Smooth muscle cell (in vitro differentiated cells): ENCODE data around the gene IFITM10. TPM values are rescaled to one million over a fixed set of nuclear protein-coding genes. Genes with fewer than 3 reads are reported as not detected.

ENCODE experiments used
- DNase-seq: peaks from one replicate; lab custom pipeline; 2025; ENCODE audit not compliant: unreplicated experiment; lab: John Stamatoyannopoulos, UW
- H2AFZ ChIP-seq: fragments of 200-600 bp; sonication (generic); 2 replicates; pipeline ENCODE4 v1.6.0; 2016; ENCODE audit warnings: antibody characterized with exemption, low read depth, mild to moderate bottlenecking
- H3F3A ChIP-seq: fragments of 200-600 bp; sonication (generic); 2 replicates; pipeline ENCODE4 v1.6.0; 2017; ENCODE audit warnings: antibody characterized with exemption, low read depth
- H3K27ac ChIP-seq: fragments of 200-600 bp; sonication (generic); 2 replicates; pipeline ENCODE4 v1.5.1; 2016; ENCODE audit warnings: low read depth, mild to moderate bottlenecking
- H3K27me3 ChIP-seq: fragments of 200-600 bp; sonication (generic); 2 replicates; pipeline ENCODE4 v1.6.1; 2016; ENCODE audit warnings: low read depth, mild to moderate bottlenecking
- H3K36me3 ChIP-seq: fragments of 200-600 bp; sonication (generic); 2 replicates; pipeline ENCODE4 v1.5.1; 2016; ENCODE audit warnings: low read depth
- H3K4me1 ChIP-seq: fragments of 200-600 bp; sonication (generic); 2 replicates; pipeline ENCODE4 v1.5.1; 2016; ENCODE audit warnings: low read depth
- H3K4me2 ChIP-seq: fragments of 200-600 bp; sonication (generic); 2 replicates; pipeline ENCODE4 v1.6.0; 2016; ENCODE audit warnings: mild to moderate bottlenecking
- H3K4me3 ChIP-seq: fragments of 200-600 bp; sonication (generic); 2 replicates; pipeline ENCODE4 v1.5.1; 2016; ENCODE audit warnings: mild to moderate bottlenecking
- H3K79me2 ChIP-seq: fragments of 200-600 bp; sonication (generic); 2 replicates; pipeline ENCODE4 v1.6.0; 2016; ENCODE audit warnings: low read depth, mild to moderate bottlenecking
- H3K9ac ChIP-seq: fragments of 200-600 bp; sonication (generic); 2 replicates; pipeline ENCODE4 v1.6.0; 2016; ENCODE audit warnings: low read depth
- H3K9me3 ChIP-seq: fragments of 200-600 bp; sonication (generic); replicated peaks from 2 replicates; pipeline ENCODE4 v1.5.1; 2016; ENCODE audit warnings: low read depth
- H4K20me1 ChIP-seq: fragments of 200-600 bp; sonication (generic); 2 replicates; pipeline ENCODE4 v1.6.0; 2016; ENCODE audit warnings: low read depth
- WGBS: methylation state at CpG from one replicate; pipeline ENCODE4 v1.1.7; 2016; ENCODE audit warnings: low lambda C conversion rate; 5-methylcytosine and 5-hydroxymethylcytosine counted together
- polyA plus RNA-seq: library from polyadenylated mRNA; unstranded; fragments of >200 nt; fragmentation: Nextera tagmentation; extraction: Ambion mirVana; gene quantifications from 2 replicates; pipeline ENCODE4 v1.2.1, GENCODE V29; 2016
- total RNA-seq: library from RNA; depleted of rRNA; stranded (reverse); fragments of >200 nt; gene quantifications from 2 replicates; pipeline ENCODE4 v1.2.3, GENCODE V29; 2014
- TF ChIP-seq, protein P1 (sequence below): fragments of 200-600 bp; sonication (generic); IDR thresholded peaks from 2 replicates; pipeline ENCODE4 v1.5.1; 2017; ENCODE audit warnings: borderline replicate concordance, mild to moderate bottlenecking, antibody characterized with exemption; ENCODE audit not compliant: insufficient read depth, poor library complexity, severe bottlenecking

The IFITM10 gene
- total and polyA plus RNA-seq, 2 experiments from 2014 or later = 0.49 to 2.2 TPM

DNA sequence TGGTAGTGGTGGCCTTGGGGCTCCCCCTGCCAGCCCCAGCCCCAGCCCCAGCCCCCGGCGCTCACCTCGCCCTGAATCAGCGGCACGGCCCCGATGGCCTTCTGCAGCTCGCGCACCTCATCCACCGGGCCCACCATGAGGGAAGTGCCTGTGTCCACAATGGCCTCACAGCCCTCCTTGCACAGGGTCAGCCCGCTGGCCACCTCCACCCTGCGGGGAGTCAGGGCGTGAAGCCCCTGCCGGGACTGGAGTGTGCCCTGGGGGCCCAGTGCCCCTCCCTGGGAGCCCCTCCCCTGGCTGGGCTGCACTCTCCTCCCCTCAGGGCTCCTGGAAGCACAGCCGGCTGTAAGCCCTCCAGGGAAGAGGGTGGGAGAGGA, 3.5 kb upstream of the IFITM10 start:
- Histone ChIP-seq H3K9ac (no peak overlapping the region), H3K9me3 (no peaks in the 10 kb centered on the region), H3K4me1 (peaks cover 9% of the 10 kb centered on the region), H3K36me3 (no peaks in the 10 kb centered on the region), H3K4me2 (no peak overlapping the region), H3K4me3 (no peak overlapping the region), H3K27me3 (no peaks in the 10 kb centered on the region), H2AFZ (no peak overlapping the region), H4K20me1 (no peaks in the 10 kb centered on the region), H3K79me2 (no peaks in the 10 kb centered on the region), H3K27ac (no peak overlapping the region), H3F3A (peaks cover 4% of the 10 kb centered on the region)
- TF ChIP-seq, protein P1, sequence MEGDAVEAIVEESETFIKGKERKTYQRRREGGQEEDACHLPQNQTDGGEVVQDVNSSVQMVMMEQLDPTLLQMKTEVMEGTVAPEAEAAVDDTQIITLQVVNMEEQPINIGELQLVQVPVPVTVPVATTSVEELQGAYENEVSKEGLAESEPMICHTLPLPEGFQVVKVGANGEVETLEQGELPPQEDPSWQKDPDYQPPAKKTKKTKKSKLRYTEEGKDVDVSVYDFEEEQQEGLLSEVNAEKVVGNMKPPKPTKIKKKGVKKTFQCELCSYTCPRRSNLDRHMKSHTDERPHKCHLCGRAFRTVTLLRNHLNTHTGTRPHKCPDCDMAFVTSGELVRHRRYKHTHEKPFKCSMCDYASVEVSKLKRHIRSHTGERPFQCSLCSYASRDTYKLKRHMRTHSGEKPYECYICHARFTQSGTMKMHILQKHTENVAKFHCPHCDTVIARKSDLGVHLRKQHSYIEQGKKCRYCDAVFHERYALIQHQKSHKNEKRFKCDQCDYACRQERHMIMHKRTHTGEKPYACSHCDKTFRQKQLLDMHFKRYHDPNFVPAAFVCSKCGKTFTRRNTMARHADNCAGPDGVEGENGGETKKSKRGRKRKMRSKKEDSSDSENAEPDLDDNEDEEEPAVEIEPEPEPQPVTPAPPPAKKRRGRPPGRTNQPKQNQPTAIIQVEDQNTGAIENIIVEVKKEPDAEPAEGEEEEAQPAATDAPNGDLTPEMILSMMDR = no peak
- DNase-seq = no peak
- WGBS = 89% methylated on average over 4 of the region's 14 CpGs

DNA sequence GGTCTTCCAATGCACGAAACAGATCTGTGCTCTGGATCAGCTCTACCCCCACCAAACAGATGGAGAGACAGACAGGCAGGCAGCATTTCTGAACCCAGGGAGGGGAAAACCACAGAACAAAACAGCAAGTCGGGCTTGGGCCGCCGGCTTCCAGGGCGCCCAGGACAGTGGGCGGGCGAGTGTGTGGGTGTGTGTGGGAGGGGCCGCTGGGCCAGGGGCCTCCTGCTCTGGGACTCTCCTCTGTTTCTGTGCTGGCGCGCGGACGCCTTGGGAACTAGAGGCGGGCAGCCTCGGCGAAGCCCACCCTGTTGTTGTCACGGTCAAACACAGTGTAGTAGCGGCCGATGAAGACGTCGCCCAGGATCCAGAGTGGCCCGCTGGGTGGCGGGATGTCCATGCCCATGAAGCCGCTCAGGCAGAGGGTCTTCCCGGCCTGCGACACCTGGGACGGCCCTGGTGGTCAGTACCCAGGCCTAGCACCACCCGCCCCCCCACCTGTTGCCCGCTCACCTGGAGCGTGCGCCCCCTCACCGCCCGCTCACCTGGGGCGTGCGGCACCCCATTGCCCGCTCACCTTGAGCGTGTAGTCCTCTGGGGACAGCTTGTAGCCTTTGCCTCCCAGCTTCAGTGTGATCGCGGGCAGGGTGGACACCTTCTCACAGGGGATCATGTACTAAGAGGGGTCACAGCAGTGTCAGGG, 3.0 kb upstream of the IFITM10 start:
- no peaks in the 10 kb centered on the region for H3K79me2 ChIP-seq
- no peak for DNase-seq
- H3K9ac ChIP-seq = no peak overlapping the region

DNA sequence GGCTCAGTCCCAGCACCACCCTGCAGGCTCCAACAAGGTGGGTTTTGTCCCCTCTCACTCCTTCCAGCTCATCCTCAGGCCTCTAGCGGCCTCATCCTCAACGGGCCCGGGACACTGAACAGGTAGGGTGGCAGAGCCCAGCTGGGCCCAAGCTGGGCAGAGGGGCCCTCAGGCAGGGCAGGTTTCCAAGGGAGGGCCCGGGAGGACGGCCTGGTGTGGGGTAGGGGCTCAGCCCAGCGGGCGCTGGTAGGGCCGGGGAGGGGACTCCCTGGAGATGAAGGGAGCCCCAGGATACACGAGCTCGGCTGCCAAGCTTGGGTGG, 2.5 kb upstream of the IFITM10 start:
- H3K27ac ChIP-seq = no peak overlapping the region
- H3F3A ChIP-seq = peaks cover 4% of the 10 kb centered on the region
- no peak overlapping the region for H2AFZ ChIP-seq
- no peaks in the 10 kb centered on the region for H3K9me3 ChIP-seq
- H3K4me1 ChIP-seq = peaks cover 15% of the 10 kb centered on the region
- H4K20me1 ChIP-seq = peaks cover 10% of the 10 kb centered on the region
- H3K79me2 ChIP-seq = no peaks in the 10 kb centered on the region
- no peak overlapping the region for H3K4me2 ChIP-seq
- no peaks in the 10 kb centered on the region for H3K36me3 ChIP-seq
- TF ChIP-seq, protein P1 = no peak
- H3K27me3 ChIP-seq = no peaks in the 10 kb centered on the region
- no peak overlapping the region for H3K9ac ChIP-seq
- DNase-seq = no peak
- no peak overlapping the region for H3K4me3 ChIP-seq
- WGBS = 93% methylated on average over 10 of the region's 10 CpGs

More for the DNA sequence above, 3.0 kb upstream of the IFITM10 start:
- Histone ChIP-seq H3K9me3 (no peaks in the 10 kb centered on the region), H3F3A (peaks cover 4% of the 10 kb centered on the region), H3K27me3 (no peaks in the 10 kb centered on the region), H4K20me1 (peaks cover 5% of the 10 kb centered on the region), H3K27ac (no peak overlapping the region), H3K36me3 (no peaks in the 10 kb centered on the region), H2AFZ (no peak overlapping the region), H3K4me1 (peaks cover 14% of the 10 kb centered on the region), H3K4me2 (no peak overlapping the region), H3K4me3 (no peak overlapping the region)
- TF ChIP-seq, protein P1 = no peak
- 96% methylated on average over 26 of the region's 38 CpGs for WGBS
